HG02938 (cell line): ENCODE data around the gene FLT3.
"Not testable (repeated sequence)": the region's sequence is repeated elsewhere in the genome, so short reads cannot be mapped to it uniquely, and the experiment has no call there.

Experiments
- ATAC-seq: cut with Tn5 transposase; IDR thresholded peaks from one replicate; pipeline ENCODE4 v1.9.1; 2021; ENCODE audit warnings: mild to moderate bottlenecking, moderate library complexity; ENCODE audit not compliant: unreplicated experiment

The FLT3 gene

GRCh38 chr13:28005016-28005415 is 95.4 kb downstream of the FLT3 start:
- not testable (repeated sequence) for ATAC-seq

GRCh38 chr13:28002886-28003698 is 97.3 kb downstream of the FLT3 start:
- no peak for ATAC-seq

GRCh38 chr13:28001837-28002473 is 98.4 kb downstream of the FLT3 start:
- ATAC-seq = no peak

DNA sequence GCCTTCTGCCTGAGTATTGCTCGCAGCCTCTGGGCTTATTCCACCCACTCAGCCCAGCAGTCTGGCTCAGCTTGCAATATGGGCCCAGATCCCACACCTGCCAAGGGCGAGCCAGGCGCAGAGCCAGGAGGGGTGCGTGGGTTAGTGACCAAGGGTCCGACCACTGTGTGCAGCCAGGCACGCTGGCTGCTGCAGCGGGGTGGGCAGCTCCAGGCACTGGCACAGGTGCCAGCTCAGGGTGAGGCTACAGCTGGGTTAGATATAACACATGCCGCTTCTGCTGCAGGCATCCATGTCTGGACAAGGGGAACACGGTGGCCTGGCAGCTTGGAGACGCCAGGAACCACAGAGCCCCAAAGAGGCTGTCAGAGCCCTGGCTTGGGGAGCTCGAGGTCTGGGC is 99.3 kb downstream of the FLT3 start:
- ATAC-seq = no peak

DNA sequence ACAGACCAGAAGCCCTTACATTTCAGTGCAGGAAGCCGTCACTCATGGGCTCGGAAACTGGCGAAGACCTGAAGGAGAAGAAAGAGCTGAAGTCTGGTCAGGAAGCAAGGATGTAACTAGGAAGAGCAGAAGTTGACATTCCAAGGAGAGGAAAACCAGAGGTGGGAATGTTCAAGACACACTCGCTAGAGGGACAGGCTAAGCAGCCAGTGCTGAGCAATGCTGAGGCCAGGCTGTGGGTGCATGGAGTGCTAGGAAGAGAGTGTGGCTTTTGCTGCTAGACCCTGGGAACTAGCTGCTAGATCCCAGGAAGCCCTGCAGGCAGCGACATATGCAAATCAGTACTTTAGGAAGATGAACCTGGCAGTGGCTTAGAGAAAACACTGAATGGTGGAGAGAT is 99.8 kb downstream of the FLT3 start:
- no peak for ATAC-seq

DNA sequence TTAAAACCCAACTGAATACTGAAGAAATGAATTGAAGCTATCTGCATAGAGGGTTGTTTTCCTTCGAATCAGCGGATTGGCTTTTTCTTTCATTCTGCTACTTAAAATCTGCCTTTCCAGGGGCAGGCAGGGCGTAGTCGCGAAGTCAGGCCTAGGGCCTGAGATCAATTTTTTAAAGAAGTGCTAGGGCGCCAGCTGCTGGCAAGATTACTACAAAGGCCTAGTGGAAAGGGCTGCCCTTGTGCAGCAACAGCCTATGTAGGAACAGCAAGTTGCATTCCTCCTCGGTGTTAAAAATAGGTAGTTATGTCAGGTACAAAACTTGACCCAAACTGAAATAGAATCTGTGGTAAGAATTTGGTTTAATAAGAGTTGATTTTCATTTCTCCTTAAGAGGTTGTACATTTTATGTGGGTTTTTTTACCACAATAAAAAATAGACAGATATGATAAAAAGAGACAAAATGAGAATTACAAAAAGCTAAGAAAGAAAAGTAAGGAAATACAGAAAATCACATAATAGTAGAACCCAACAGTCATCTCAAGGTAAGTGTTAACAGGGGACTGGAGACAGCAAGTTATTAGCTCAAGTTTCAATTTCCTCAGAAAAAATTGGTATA is 102.4 kb downstream of the FLT3 start:
- ATAC-seq = no peak

- no peak for ATAC-seq
These were observed 108.5 kb downstream of the FLT3 start for GRCh38 chr13:27991881-27992280.

DNA sequence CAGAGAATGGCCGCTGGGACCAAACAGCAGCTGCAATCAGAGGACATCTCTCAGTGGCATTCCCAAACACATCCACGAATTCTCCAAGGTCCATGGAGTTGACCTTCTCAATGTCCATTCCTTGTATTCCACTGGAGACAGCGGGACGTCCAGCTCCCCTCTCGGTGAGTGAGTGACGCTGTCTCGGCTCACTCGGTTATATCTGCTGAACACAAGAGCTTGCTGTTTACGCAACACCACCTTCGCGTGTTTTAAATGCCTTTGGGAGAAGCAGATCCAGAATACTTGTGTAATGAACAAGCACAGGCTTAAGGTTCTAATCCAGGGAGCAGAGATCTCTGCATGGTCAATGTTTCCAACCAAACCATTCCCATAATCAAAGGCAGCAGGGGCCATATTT is 111.9 kb downstream of the FLT3 start, which contains the start of gene URAD:
URAD (minus strand) TSS at position 174 of the 400 bp plus-strand sequence; CDS start at position 118, 56 bp downstream.
- no peak for ATAC-seq

- no peak for ATAC-seq
These were observed 114.8 kb downstream of the FLT3 start for GRCh38 chr13:27985600-27985999.

DNA sequence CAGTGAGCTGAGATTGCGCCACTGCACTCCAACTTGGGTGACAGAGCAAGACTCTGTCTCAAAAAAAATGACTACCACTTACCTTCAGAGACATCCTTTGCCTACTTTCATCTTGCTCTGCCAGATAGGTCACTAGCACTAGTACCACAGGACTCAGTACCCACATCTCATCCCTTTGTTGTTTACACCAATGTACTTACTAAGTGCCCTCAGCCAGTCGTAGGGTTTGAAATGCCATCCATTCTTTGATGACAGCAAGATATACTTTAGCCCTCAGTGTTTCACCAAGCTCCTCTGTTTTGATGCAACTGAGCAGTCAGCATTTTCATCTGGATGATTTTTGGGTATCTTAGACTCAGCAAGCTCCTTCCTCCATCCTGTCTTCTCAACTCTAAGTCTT is 118.0 kb downstream of the FLT3 start:
- ATAC-seq = no peak

- no peak for ATAC-seq
These were observed 119.2 kb downstream of the FLT3 start for GRCh38 chr13:27981006-27981708.

- ATAC-seq = no peak
These were observed 119.9 kb downstream of the FLT3 start for GRCh38 chr13:27980280-27980998.

DNA sequence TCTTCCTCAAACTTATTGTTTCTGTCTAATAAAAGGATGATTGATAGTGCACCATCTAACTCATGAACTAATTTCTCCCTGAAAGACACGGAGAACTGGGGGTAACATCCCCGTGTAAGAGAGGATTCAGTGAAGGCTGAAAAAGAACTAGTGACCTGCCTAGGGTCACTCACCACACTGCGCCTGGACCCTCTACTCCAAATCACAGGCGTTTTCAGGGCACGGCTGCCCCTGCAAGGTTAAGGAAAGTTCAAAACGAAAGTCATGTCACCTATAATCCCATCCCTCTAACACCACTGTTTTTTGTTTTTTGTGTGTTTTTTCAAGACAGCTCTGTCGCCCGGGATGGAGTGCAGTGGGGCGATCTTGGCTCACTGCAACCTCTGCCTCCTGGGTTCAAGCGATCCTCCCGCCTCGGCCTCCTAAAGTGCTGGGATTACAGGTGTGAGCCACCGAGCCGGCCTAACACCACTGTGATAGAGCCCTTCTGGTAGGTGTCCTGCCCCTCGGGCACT is 120.6 kb downstream of the FLT3 start:
- ATAC-seq = no peak

- ATAC-seq = no peak
These were observed 121.3 kb downstream of the FLT3 start for GRCh38 chr13:27979001-27979643.

GRCh38 chr13:27978301-27978968 is 121.9 kb downstream of the FLT3 start:
- ATAC-seq = no peak

DNA sequence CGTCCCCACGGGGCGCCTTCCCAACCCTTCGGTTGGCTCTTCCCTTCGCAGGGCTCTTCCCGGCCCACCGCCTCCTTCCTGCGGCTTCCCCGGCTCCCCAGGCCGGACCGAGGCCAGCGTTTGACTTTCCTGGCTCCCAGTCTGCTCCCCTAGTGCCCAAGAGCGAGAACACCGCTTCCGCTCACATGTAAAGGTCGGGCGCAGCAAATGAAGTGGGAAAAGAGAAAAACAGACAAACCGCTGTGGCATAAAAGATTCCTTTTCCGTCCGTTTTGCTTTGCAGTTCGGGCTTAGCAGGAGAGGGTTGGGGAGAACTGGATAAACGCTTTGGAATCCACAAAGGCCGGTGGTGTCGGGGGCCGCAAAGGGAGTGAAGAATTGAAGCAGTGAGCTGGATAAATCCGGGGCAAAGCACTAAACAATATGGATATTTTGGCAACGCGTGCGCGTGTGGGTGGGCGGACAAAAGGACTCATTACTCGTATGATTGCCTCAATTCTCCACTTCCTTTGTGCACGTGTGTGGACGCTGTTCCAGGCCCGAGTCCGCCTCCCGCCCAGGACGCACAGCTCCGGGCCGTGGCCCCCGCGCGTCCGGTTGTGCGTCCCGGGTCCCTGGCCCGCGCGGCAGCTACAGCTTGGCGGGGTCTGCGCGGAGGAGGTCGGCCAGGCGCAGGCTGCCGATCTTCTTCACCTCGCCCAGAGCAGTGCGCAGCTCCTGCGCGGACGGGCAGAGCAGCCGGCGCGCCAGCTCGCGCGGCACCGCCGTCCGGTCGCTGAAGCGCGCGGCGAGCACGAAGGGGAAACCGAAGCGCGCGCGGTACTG is 122.7 kb downstream of the FLT3 start:
- ATAC-seq = no peak

- no peak for ATAC-seq
These were observed 123.8 kb downstream of the FLT3 start for GRCh38 chr13:27976362-27977091.
